ENCODE results near the gene TTC34.
"Not testable (repeated sequence)": the region's sequence is repeated elsewhere in the genome, so short reads cannot be mapped to it uniquely, and the experiment has no call there.

GRCh38 chr1:2690180-2690579, 111.3 kb downstream of the TTC34 start:
- TF ChIP-seq CTCF (IDR thresholded peaks at IDR 0.05; ENCODE audit: borderline replicate concordance, extremely low read depth, low read length, poor library complexity, severe bottlenecking); EZH2 (IDR thresholded peaks at IDR 0.05; ENCODE audit: borderline replicate concordance, low read depth, low read length, severe bottlenecking): not testable (repeated sequence)

Measured in DND-41 (cell line).